NT2/D1 (cell line): ENCODE measurements around the gene C6orf52.

Source experiments
- DNase-seq: peaks from one replicate; pipeline ENCODE4 v3.0.0-alpha.2; 2011; ENCODE audit warnings: low read depth, low spot score
- H3K27me3 ChIP-seq: 2 replicates; pipeline ENCODE4 v1.6.0; 2011; ENCODE audit warnings: mild to moderate bottlenecking; ENCODE audit not compliant: insufficient read length, insufficient read depth
- H3K36me3 ChIP-seq: 2 replicates; pipeline ENCODE4 v1.6.1; 2011; ENCODE audit warnings: mild to moderate bottlenecking, low read length, mixed read lengths; ENCODE audit not compliant: insufficient read depth, insufficient read length
- H3K4me1 ChIP-seq: 2 replicates; pipeline ENCODE4 v1.5.1; 2011; ENCODE audit not compliant: insufficient read depth, insufficient read length
- H3K4me3 ChIP-seq: 2 replicates; pipeline ENCODE4 v1.5.1; 2011; ENCODE audit warnings: low read depth; ENCODE audit not compliant: insufficient read length
- H3K9ac ChIP-seq: 2 replicates; pipeline ENCODE4 v1.6.0; 2011; ENCODE audit warnings: low read depth; ENCODE audit not compliant: insufficient read length
- H3K9me3 ChIP-seq: 2 replicates; pipeline ENCODE4 v1.5.1; 2011; ENCODE audit warnings: mild to moderate bottlenecking, low read length; ENCODE audit not compliant: insufficient read depth
- SUZ12 ChIP-seq: IDR thresholded peaks from 2 replicates; pipeline ENCODE4 v1.6.1; 2011; ENCODE audit not compliant: insufficient read length, insufficient read depth; ENCODE audit errors: extremely low read depth
- YY1 ChIP-seq: IDR thresholded peaks from 2 replicates; pipeline ENCODE4 v1.6.1; 2011; ENCODE audit not compliant: insufficient read length, insufficient read depth
- ZNF274 ChIP-seq: IDR thresholded peaks from 2 replicates; pipeline ENCODE4 v1.6.1; 2011; ENCODE audit warnings: mild to moderate bottlenecking, low read depth, low read length

C6orf52 gene

GRCh38 chr6:10624836-10625235 lies 69.6 kb downstream of the C6orf52 start:
- no peaks in the 10 kb centered on the region for H3K4me1 ChIP-seq
- no peaks in the 10 kb centered on the region for H3K9me3 ChIP-seq
- H3K27me3 ChIP-seq, result no peaks in the 10 kb centered on the region
- no peak overlapping the region for H3K4me3 ChIP-seq
- H3K9ac ChIP-seq, result no peak overlapping the region
- no peak for DNase-seq
- TF ChIP-seq SUZ12 (no peak), YY1 (no peak), ZNF274 (no peak)
- H3K36me3 ChIP-seq, result peaks cover 48% of the 10 kb centered on the region

- Histone ChIP-seq H3K36me3 (peaks cover 37% of the 10 kb centered on the region), H3K4me3 (no peak overlapping the region), H3K9ac (no peak overlapping the region), H3K4me1 (no peaks in the 10 kb centered on the region), H3K9me3 (no peaks in the 10 kb centered on the region), H3K27me3 (no peaks in the 10 kb centered on the region)
- no peak for TF ChIP-seq SUZ12
- TF ChIP-seq YY1, result no peak
- no peak for TF ChIP-seq ZNF274
- DNase-seq, result no peak
Measured at GRCh38 chr6:10621847-10622246, 72.6 kb downstream of the C6orf52 start.
